Suppressor macrophage treated with lipopolysaccharide for 1 hour (primary cell): ENCODE measurements around the gene H6PD.

Experiments used
- DNase-seq, 3 donors: peaks; one replicate each; pipeline ENCODE4 v3.0.0-alpha.2; 2020 to 2022

The H6PD gene

GRCh38 chr1:9207086-9207485 lies 27.5 kb upstream of the H6PD start:
- DNase-seq, result peak; percentile 68 to 91 (median 74)

GRCh38 chr1:9207715-9208114 lies 26.9 kb upstream of the H6PD start:
- DNase-seq, result no peak

GRCh38 chr1:9211291-9211811 lies 23.2 kb upstream of the H6PD start:
- DNase-seq, result no peak

- DNase-seq, result no peak
Observed at GRCh38 chr1:9212735-9213134, 21.8 kb upstream of the H6PD start.

- DNase-seq, result no peak
Observed at GRCh38 chr1:9213956-9214355, 20.6 kb upstream of the H6PD start.

- DNase-seq, result no peak
Observed at GRCh38 chr1:9218917-9219316, 15.7 kb upstream of the H6PD start.

GRCh38 chr1:9222846-9223625 lies 11.5 kb upstream of the H6PD start:
- DNase-seq, result no peak

GRCh38 chr1:9224664-9225410 lies 9.7 kb upstream of the H6PD start:
- no peak for DNase-seq

- DNase-seq, result no peak
Observed at GRCh38 chr1:9225411-9225785, 9.2 kb upstream of the H6PD start.

- DNase-seq, result peak; percentile 80 to 91 (median 80)
Observed at GRCh38 chr1:9228609-9229008, 6.0 kb upstream of the H6PD start.

GRCh38 chr1:9229549-9229948 lies 5.0 kb upstream of the H6PD start:
- peak in 1 of 3 donors; percentile 37 for DNase-seq

GRCh38 chr1:9230869-9231533 lies 3.6 kb upstream of the H6PD start:
- peak; percentile 40 to 67 (median 42) for DNase-seq

- peak; percentile 52 to 70 (median 53) for DNase-seq
Observed at GRCh38 chr1:9231648-9232332, 2.8 kb upstream of the H6PD start.

- peak; percentile 76 to 88 (median 86) for DNase-seq
Observed at GRCh38 chr1:9233241-9233941, 1.2 kb upstream of the H6PD start.

GRCh38 chr1:9233942-9234222 lies 692 bp upstream of the H6PD start:
- no peak for DNase-seq

GRCh38 chr1:9235096-9235459 lies 504 bp downstream of the H6PD start:
- DNase-seq, result peak; percentile 78 to 90 (median 88)

- no peak for DNase-seq
Observed at GRCh38 chr1:9235560-9235959, 986 bp downstream of the H6PD start.

- DNase-seq, result no peak
Observed at GRCh38 chr1:9238134-9238533, 3.6 kb downstream of the H6PD start.

- DNase-seq, result peak; percentile 73 to 84 (median 79)
Observed at GRCh38 chr1:9238550-9238949, 4.0 kb downstream of the H6PD start.

GRCh38 chr1:9239622-9240401 lies 5.2 kb downstream of the H6PD start:
- DNase-seq, result peak; percentile 76 to 89 (median 84)
